Hepatocyte (in vitro differentiated cells): ENCODE results near the gene KLF2. TPM values are rescaled to one million over a fixed set of nuclear protein-coding genes. Genes with fewer than 3 reads are reported as not detected.
"Not testable (repeated sequence)": the region's sequence is repeated elsewhere in the genome, so short reads cannot be mapped to it uniquely, and the experiment has no call there.

ENCODE experiments used
- DNase-seq: peaks from one replicate; pipeline ENCODE4 v3.0.0-alpha.2; 2016; ENCODE audit warnings: low spot score
- H2AFZ ChIP-seq: fragments of 200-600 bp; sonication (generic); 2 replicates; pipeline ENCODE4 v1.6.0; 2016; ENCODE audit warnings: antibody characterized with exemption, mild to moderate bottlenecking
- H3K27ac ChIP-seq: fragments of 200-600 bp; sonication (generic); 2 replicates; pipeline ENCODE4 v1.5.1; 2016; ENCODE audit warnings: mild to moderate bottlenecking
- H3K27me3 ChIP-seq: fragments of 200-600 bp; sonication (generic); 2 replicates; pipeline ENCODE4 v1.6.1; 2016
- H3K36me3 ChIP-seq: fragments of 200-600 bp; sonication (generic); replicated peaks from 2 replicates; pipeline ENCODE4 v1.5.1; 2016; ENCODE audit warnings: low read depth; ENCODE audit not compliant: insufficient read depth
- H3K4me1 ChIP-seq: fragments of 200-600 bp; sonication (generic); 2 replicates; pipeline ENCODE4 v1.5.1; 2016; ENCODE audit warnings: mild to moderate bottlenecking, moderate library complexity; ENCODE audit not compliant: insufficient read depth
- H3K4me2 ChIP-seq: fragments of 200-600 bp; sonication (generic); 2 replicates; pipeline ENCODE4 v1.6.0; 2016
- H3K4me3 ChIP-seq: fragments of 200-600 bp; sonication (generic); 2 replicates; pipeline ENCODE4 v1.5.1; 2016; ENCODE audit warnings: mild to moderate bottlenecking
- H3K79me2 ChIP-seq: fragments of 200-600 bp; sonication (generic); 2 replicates; pipeline ENCODE4 v1.6.0; 2017; ENCODE audit warnings: mild to moderate bottlenecking
- H3K9me2 ChIP-seq: fragments of 200-600 bp; sonication (generic); replicated peaks from 2 replicates; pipeline ENCODE4 v1.6.0; 2017; ENCODE audit warnings: mild to moderate bottlenecking; ENCODE audit not compliant: insufficient read depth
- H3K9me3 ChIP-seq: fragments of 200-600 bp; sonication (generic); 2 replicates; pipeline ENCODE4 v1.5.1; 2016; ENCODE audit warnings: low read depth, mild to moderate bottlenecking
- H4K20me1 ChIP-seq: fragments of 200-600 bp; sonication (generic); 2 replicates; pipeline ENCODE4 v1.6.0; 2016; ENCODE audit warnings: mild to moderate bottlenecking; ENCODE audit not compliant: insufficient read depth, poor library complexity, severe bottlenecking
- CTCF ChIP-seq: fragments of 200-600 bp; sonication (generic); IDR thresholded peaks from 2 replicates; pipeline ENCODE4 v1.5.1; 2016; ENCODE audit warnings: antibody characterized with exemption, mild to moderate bottlenecking; ENCODE audit not compliant: poor library complexity
- EZH2 ChIP-seq: fragments of 200-600 bp; sonication (generic); IDR thresholded peaks from 2 replicates; pipeline ENCODE4 v1.6.1; 2016; ENCODE audit warnings: antibody characterized with exemption, mild to moderate bottlenecking, borderline replicate concordance
- EZH2phosphoT487 ChIP-seq: fragments of 200-600 bp; sonication (generic); IDR thresholded peaks from one replicate; pipeline ENCODE4 v1.6.1; 2018; ENCODE audit warnings: antibody characterized with exemption, mild to moderate bottlenecking, low read depth, moderate library complexity; ENCODE audit not compliant: unreplicated experiment, severe bottlenecking
- WGBS: methylation state at CpG from one replicate; pipeline ENCODE4 v1.1.6; 2016; ENCODE audit warnings: low lambda C conversion rate; ENCODE audit errors: missing lambda C conversion rate; 5-methylcytosine and 5-hydroxymethylcytosine counted together
- polyA plus RNA-seq: library from polyadenylated mRNA; unstranded; fragments of >200 nt; fragmentation: Nextera tagmentation; extraction: Ambion mirVana; gene quantifications from 2 replicates; pipeline ENCODE4 v1.2.1, GENCODE V29; 2016
- total RNA-seq: library from RNA; depleted of rRNA; stranded (reverse); fragments of >200 nt; gene quantifications from 2 replicates; pipeline ENCODE4 v1.2.3, GENCODE V29; 2014

The KLF2 gene
- total and polyA plus RNA-seq, 2 experiments from 2014 or later = 4.5 to 27.7 TPM

DNA sequence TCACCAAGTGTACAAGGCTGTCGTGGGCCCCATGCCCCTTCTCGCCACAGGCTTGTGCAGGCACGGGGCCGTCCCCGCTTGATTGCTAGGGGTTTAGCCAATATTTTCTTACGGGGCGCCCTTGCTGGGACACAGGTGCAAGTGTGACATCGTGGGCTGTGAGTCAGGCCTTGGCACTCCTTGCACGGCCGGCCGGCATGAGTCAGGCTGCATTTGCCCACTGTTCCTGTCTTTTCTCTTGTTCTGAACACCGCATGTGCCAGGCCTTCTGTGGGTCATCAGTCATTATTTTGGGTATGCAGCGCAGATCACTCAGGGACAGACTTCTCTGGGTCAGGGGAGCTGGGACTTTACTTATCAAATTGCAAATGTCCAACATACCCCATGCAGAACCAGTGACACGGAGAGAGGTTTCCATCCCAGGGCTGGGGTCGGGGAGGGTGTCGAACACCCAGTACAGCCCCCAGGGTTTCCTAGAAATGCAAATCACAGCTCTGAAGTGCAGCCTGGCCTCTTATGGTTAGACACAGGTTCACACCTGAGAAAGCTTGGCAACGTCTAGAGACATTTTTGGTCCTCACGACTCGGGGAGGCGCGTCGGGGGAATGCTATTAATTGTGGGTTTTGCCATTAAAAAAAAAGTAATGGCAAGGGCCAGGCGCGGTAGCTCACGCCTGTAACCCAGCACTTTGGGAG is 22.5 kb upstream of the KLF2 start:
- Histone ChIP-seq H3K27ac (no peak overlapping the region), H4K20me1 (no peaks in the 10 kb centered on the region), H3K4me2 (no peak overlapping the region), H3K9me2 (no peaks in the 10 kb centered on the region), H3K27me3 (no peaks in the 10 kb centered on the region), H3K36me3 (no peaks in the 10 kb centered on the region), H3K79me2 (no peaks in the 10 kb centered on the region), H3K9me3 (no peaks in the 10 kb centered on the region), H3K4me3 (no peak overlapping the region), H3K4me1 (no peaks in the 10 kb centered on the region), H2AFZ (no peak overlapping the region)
- TF ChIP-seq EZH2 (no peak), CTCF (no peak), EZH2phosphoT487 (no peak)
- WGBS = 87% methylated on average over 24 of the region's 25 CpGs
- DNase-seq = peak; percentile 19

- H3K79me2 ChIP-seq = no peaks in the 10 kb centered on the region
- H3K9me3 ChIP-seq = no peaks in the 10 kb centered on the region
- no peak overlapping the region for H3K4me2 ChIP-seq
- H4K20me1 ChIP-seq = no peaks in the 10 kb centered on the region
- H3K27me3 ChIP-seq = no peaks in the 10 kb centered on the region
- no peaks in the 10 kb centered on the region for H3K36me3 ChIP-seq
- no peaks in the 10 kb centered on the region for H3K9me2 ChIP-seq
- no peak overlapping the region for H3K4me3 ChIP-seq
- no peak overlapping the region for H3K27ac ChIP-seq
- 78% methylated on average over 3 of the region's 3 CpGs for WGBS
- no peaks in the 10 kb centered on the region for H3K4me1 ChIP-seq
- no peak for DNase-seq
- no peak for TF ChIP-seq EZH2phosphoT487
- no peak for TF ChIP-seq EZH2
- TF ChIP-seq CTCF = no peak
- H2AFZ ChIP-seq = no peak overlapping the region
Measured at GRCh38 chr19:16303755-16304154, 20.9 kb upstream of the KLF2 start.

GRCh38 chr19:16304511-16304910 is 20.1 kb upstream of the KLF2 start:
- H3K27me3 ChIP-seq = not testable (repeated sequence)
- 84% methylated on average over 2 of the region's 2 CpGs for WGBS

DNA sequence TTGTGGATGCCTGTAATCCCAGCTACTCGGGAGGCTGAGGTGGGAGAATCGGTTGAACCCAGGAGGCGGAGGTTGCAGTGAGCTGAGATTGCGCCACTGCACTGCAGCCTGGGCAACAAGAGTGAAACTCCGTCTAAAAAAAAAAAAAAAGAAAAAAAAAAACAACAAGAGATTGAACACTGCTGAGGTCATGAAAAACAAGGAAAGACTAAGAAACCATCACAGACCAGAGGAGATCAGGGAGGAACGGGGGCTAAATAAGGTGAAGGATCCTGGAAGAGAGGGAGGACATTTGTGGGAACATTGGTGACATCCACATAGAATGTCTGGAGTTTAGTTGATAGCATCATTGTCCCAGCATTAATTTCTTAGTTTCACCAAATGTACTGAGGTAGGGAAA is 19.6 kb upstream of the KLF2 start:
- H2AFZ ChIP-seq, H4K20me1 ChIP-seq, H3K27me3 ChIP-seq, H3K79me2 ChIP-seq, H3K36me3 ChIP-seq, DNase-seq, H3K9me3 ChIP-seq, H3K4me3 ChIP-seq, H3K4me2 ChIP-seq, H3K27ac ChIP-seq, H3K4me1 ChIP-seq, H3K9me2 ChIP-seq: not testable (repeated sequence)
- 85% methylated on average over 5 of the region's 6 CpGs for WGBS

More at GRCh38 chr19:16304511-16304910, 20.1 kb upstream of the KLF2 start:
- not testable (repeated sequence) for H3K4me3 ChIP-seq, H3K4me1 ChIP-seq, H3K4me2 ChIP-seq, H3K9me3 ChIP-seq, H3K9me2 ChIP-seq, H3K36me3 ChIP-seq, H4K20me1 ChIP-seq, H3K79me2 ChIP-seq, H3K27ac ChIP-seq, DNase-seq, H2AFZ ChIP-seq
